Measurements from ENCODE around the gene PKP3.
A peak's percentile ranks its signal among the peaks of the same experiment; 100 is the strongest.
"Not testable (repeated sequence)": the region's sequence is repeated elsewhere in the genome, so short reads cannot be mapped to it uniquely, and the experiment has no call there.

The PKP3 gene, protein sequence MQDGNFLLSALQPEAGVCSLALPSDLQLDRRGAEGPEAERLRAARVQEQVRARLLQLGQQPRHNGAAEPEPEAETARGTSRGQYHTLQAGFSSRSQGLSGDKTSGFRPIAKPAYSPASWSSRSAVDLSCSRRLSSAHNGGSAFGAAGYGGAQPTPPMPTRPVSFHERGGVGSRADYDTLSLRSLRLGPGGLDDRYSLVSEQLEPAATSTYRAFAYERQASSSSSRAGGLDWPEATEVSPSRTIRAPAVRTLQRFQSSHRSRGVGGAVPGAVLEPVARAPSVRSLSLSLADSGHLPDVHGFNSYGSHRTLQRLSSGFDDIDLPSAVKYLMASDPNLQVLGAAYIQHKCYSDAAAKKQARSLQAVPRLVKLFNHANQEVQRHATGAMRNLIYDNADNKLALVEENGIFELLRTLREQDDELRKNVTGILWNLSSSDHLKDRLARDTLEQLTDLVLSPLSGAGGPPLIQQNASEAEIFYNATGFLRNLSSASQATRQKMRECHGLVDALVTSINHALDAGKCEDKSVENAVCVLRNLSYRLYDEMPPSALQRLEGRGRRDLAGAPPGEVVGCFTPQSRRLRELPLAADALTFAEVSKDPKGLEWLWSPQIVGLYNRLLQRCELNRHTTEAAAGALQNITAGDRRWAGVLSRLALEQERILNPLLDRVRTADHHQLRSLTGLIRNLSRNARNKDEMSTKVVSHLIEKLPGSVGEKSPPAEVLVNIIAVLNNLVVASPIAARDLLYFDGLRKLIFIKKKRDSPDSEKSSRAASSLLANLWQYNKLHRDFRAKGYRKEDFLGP

DNA sequence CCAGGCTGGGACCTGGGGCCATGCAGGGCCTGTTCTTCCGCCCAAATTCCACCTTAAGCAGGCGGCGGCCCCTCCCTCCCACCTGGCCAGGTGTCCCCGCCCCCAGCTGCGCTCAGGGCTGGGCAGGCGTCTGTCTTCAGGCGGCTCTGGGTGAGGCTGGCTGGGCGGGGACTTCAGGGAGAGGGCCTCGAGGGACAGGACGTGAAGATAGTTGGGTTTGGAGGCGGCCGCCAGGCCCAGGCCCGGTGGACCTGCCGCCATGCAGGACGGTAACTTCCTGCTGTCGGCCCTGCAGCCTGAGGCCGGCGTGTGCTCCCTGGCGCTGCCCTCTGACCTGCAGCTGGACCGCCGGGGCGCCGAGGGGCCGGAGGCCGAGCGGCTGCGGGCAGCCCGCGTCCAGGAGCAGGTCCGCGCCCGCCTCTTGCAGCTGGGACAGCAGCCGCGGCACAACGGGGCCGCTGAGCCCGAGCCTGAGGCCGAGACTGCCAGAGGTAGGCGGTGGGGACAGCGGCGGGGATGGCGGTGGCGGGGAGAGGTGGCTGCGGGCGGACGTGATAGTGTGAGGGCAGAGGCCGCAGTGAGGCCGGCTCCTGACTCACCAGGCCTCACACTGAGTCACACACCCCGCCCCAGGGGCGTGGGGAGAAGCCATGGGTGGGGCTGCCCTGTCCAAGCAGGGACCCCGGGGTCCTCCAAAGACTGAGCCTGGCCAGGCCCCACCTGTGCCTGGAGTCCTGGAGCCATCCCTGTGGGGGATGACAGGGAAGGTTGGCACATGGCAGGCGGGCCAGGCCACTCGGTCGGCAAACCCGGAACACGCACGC is at the start of gene PKP3:
Gene PKP3, plus strand, starts transcription at position 176 of the 824 bp plus-strand sequence. Its CDS starts 84 bp downstream, at position 260.
- DNase-seq (ENCODE audit: low read depth in 2 of 2), result no peak

- DNase-seq (ENCODE audit: low read depth in 2 of 2), result no peak
Measured at GRCh38 chr11:344836-345578, 49.0 kb upstream of the PKP3 start.

DNA sequence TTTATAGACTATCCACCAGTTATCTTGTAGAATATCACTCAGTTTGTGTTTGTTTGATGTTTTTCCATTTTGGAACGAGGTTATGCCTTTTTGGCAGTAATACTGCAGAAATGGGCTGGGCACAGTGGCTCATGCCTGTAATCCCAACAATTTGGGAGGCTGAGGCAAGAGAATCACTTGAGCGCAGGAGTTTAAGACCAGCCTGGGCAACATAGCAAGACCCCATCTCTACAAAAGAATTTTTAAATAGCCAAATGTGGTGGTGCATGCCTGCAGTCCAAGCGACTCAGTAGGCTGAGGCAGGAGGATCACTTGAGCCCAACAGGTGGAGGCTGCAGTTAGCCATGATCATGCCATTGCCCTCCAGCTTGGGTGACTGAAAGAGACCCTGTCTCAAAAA is 47.5 kb upstream of the PKP3 start:
- no peak for DNase-seq (ENCODE audit: low read depth in 2 of 2)

GRCh38 chr11:349270-349954 is 44.6 kb upstream of the PKP3 start:
- not testable (repeated sequence) for DNase-seq (ENCODE audit: low read depth in 2 of 2)

DNA sequence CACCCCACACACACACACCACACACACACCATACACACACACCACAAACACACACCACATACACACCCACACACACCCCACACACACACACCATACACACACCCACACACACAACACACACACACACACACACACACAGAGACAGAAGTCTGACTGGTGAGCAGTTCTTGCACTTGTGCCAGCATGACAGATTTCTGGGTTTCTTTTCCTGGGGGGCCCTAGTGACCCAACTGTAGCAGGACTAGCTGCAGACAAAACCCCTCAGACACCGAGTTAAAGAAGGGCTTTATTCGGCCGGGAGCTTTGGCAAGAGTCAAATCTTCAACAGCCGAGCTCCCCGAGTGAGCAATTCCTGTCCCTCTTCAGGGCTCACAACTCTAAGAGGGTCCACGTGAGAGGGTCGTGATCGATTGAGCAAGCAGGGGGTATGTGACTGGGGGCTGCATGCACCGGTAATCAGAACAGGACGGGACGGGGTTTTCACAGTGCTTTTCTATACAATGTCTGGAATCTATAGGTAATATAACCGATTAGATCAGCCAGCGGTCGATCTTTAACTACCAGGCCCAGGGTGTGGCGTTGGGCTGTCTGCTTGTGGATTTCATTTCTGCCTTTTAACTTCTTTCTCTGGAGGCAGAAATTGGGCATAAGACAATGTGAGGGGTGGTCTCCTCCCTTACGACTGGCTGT is 43.8 kb upstream of the PKP3 start:
- DNase-seq (ENCODE audit: low read depth in 2 of 2), result not testable (repeated sequence)

GRCh38 chr11:350723-351255 is 43.2 kb upstream of the PKP3 start:
- no peak for DNase-seq (ENCODE audit: low read depth in 2 of 2)

DNA sequence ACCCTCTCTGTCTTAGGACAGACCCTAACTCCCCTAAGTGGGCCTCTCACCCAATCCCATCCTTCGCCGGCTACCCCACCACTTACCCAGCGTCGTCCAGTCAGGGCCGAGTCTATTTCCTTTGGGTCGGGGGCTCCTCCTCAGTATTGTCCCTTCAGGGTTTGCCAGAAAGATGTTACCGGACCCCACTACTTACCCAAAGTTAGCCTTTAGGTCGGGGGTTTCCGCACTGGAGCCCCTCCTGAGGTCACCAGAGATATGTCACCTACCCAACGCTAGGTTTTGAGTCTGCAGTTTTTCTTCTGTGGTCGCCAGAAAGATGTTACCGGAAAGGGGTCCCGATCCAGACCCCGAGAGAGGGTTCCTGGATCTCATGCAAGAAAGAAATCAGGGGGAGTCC is 42.6 kb upstream of the PKP3 start:
- no peak for DNase-seq (ENCODE audit: low read depth in 2 of 2)

DNA sequence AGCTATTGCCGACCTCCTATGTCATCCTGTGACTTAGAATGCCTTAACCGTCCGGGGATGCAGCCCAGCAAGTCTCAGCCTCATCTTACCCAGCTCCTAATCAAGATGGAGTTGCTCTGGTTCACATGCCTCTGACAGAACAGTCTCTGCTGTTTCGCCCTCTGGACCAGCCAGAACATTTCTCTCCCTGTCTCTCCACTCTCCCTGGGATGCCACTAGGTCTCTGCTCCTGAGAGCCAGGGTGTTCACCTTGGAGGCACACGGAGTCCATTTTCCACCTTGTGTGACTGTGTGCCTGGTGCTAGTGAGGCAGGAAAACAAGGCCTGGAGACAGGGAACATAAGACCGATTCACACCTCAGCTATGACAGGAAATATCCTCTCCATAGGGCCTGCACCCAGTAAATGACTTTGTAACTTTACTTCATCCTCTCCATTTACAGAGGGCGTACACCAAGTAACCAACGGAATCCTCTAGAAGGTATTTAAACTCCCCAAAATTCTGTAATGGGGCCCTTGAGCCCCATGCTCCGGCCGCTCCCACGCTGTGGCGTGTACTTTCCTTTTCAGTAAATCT is 41.5 kb upstream of the PKP3 start:
- DNase-seq (ENCODE audit: low read depth in 2 of 2), result no peak

GRCh38 chr11:353179-353873 is 40.7 kb upstream of the PKP3 start:
- DNase-seq (ENCODE audit: low read depth in 2 of 2), result no peak

GRCh38 chr11:355581-356458 is 38.2 kb upstream of the PKP3 start:
- peak; percentile 83 to 84 for DNase-seq (ENCODE audit: low read depth in 2 of 2)

GRCh38 chr11:356610-357009 is 37.4 kb upstream of the PKP3 start:
- DNase-seq (ENCODE audit: low read depth in 2 of 2), result no peak

DNA sequence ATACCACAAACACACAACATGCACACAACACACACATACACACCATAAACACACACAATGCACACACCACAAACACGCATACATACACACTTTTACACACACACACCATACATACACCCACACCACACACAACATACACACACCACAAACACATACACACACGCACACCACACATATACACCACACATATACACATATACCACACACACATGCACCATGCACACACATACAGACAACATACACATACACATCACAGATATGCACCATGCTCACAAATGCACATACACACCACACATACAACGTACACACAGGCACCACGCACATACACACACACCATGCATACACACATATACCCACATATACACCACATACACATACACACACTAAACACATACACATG is 36.4 kb upstream of the PKP3 start:
- no peak for DNase-seq (ENCODE audit: low read depth in 2 of 2)

- no peak for DNase-seq (ENCODE audit: low read depth in 2 of 2)
Measured at GRCh38 chr11:358129-358800, 35.7 kb upstream of the PKP3 start.

- DNase-seq (ENCODE audit: low read depth in 2 of 2), result peak in 1 of 2 donors; percentile 23
Measured at GRCh38 chr11:359181-359714, 34.8 kb upstream of the PKP3 start.

DNA sequence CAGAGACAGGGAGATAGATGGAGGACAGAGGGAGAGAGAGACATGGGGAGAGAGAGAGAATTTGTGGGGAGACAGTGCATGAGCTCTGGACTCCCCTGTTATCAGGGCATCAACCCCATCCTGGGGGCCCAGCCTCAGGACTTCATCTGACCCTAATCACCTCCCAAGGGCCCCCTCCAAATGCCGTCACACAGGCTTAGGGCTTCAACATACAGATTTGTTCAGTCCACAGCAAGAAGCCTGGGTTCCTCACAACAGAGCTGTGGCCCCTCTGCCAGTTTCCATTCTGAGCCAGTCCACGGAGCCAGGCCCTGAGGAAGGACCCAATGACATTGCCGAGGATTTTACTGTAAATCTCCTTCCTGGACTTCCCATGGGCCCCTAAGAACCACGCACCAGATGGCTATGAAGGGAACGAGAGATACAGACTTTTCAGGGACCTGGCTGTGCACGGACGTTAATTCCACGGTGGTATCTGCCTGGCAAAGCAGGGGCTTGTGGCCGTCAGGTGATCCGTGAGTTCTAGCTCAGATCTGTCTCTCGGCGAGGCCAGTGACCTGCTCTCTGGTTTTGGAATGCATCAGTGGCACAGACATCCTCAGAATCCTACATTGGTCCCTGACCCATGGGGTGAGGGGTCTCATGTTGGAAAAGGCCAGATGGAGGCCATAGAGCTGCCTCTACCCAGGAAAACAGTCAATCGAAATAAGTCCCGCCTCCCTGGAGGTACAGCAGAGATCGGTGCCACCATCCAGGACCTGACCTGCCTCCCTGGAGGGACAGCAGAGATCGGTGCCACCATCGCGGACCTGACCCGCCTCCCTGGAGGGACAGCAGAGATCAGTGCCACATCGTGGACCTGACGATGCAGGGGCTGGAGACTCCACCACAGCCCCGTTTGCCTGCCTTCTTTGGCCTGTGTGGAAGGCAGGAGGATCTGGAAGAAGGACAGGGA is 33.4 kb upstream of the PKP3 start:
- DNase-seq (ENCODE audit: low read depth in 2 of 2), result no peak
